Measurements from ENCODE around the gene NPEPL1.

GRCh38 chr20:58753267-58753921 is 60.8 kb downstream of the NPEPL1 start:
- no peak for TF ChIP-seq CTCF (IDR thresholded peaks at IDR 0.05; ENCODE audit: low read length)
- TF ChIP-seq EZH2 (IDR thresholded peaks at IDR 0.05; ENCODE audit: borderline replicate concordance, low read length), result no peak

Data from OCI-LY1 (cell line).